ENCODE results near the gene FGD1. TPM values are rescaled to one million over a fixed set of nuclear protein-coding genes. Genes with fewer than 3 reads are reported as not detected.

Gene FGD1
- total and polyA plus RNA-seq, 8 donors = 5.3 to 21.2 (median 17.0) TPM

- ATAC-seq (no peak), DNase-seq (no peak)
- no peak overlapping the region for H3K4me3 ChIP-seq
- H3K9me3 ChIP-seq = no peaks in the 10 kb centered on the region
- H3K27ac ChIP-seq = no peak overlapping the region
- H3K27me3 ChIP-seq = no peaks in the 10 kb centered on the region
- no peaks in the 10 kb centered on the region for H3K4me1 ChIP-seq
- intact Hi-C loops (cut with DNase I) = no loop called here
- TF ChIP-seq CTCF (IDR thresholded peaks at IDR 0.05) = no peak
- no peaks in the 10 kb centered on the region for H3K36me3 ChIP-seq
Measured at GRCh38 chrX:54483946-54484345, 12.1 kb downstream of the FGD1 start.

- ATAC-seq (no peak), DNase-seq (peak in 1 of 4 donors; percentile 56)
- Histone ChIP-seq H3K4me1 (no peaks in the 10 kb centered on the region), H3K27ac (peak overlapping the region in 1 of 2 donors; percentile 47), H3K36me3 (no peaks in the 10 kb centered on the region), H3K27me3 (no peaks in the 10 kb centered on the region), H3K4me3 (no peak overlapping the region), H3K9me3 (no peaks in the 10 kb centered on the region)
- no peak for TF ChIP-seq CTCF (IDR thresholded peaks at IDR 0.05)
- intact Hi-C loops (cut with DNase I) = no loop called here
Measured at GRCh38 chrX:54482839-54483593, 13.0 kb downstream of the FGD1 start.

GRCh38 chrX:54479136-54480111 lies 16.6 kb downstream of the FGD1 start:
- Histone ChIP-seq H3K4me3 (no peak overlapping the region), H3K4me1 (no peaks in the 10 kb centered on the region), H3K27me3 (no peaks in the 10 kb centered on the region), H3K9me3 (no peaks in the 10 kb centered on the region), H3K27ac (no peak overlapping the region), H3K36me3 (no peaks in the 10 kb centered on the region)
- TF ChIP-seq CTCF (IDR thresholded peaks at IDR 0.05) = no peak
- ATAC-seq = no peak
- intact Hi-C loops (cut with DNase I) = no loop called here
- no peak for DNase-seq

GRCh38 chrX:54473993-54474859 lies 21.8 kb downstream of the FGD1 start:
- no peaks in the 10 kb centered on the region for H3K27me3 ChIP-seq
- intact Hi-C loops (cut with DNase I) = no loop called here
- no peaks in the 10 kb centered on the region for H3K36me3 ChIP-seq
- H3K4me3 ChIP-seq = no peak overlapping the region
- no peaks in the 10 kb centered on the region for H3K4me1 ChIP-seq
- DNase-seq (no peak), ATAC-seq (no peak)
- TF ChIP-seq CTCF (IDR thresholded peaks at IDR 0.05) = no peak
- no peaks in the 10 kb centered on the region for H3K9me3 ChIP-seq
- no peak overlapping the region for H3K27ac ChIP-seq

All from left lung (tissue), 10 donors.